GM12878 (cell line): Measurements from ENCODE around the gene PIERCE2. TPM values are rescaled to one million over a fixed set of nuclear protein-coding genes. Genes with fewer than 3 reads are reported as not detected.

Source experiments
- ATAC-seq: fragments of 200-7000 bp; cut with Tn5 transposase; 3 replicates; pipeline ENCODE4 v1.9.1; 2020; ENCODE audit warnings: mild to moderate bottlenecking, moderate library complexity
- BruUV-seq: library from RNA; stranded (reverse); fragments of 400-500 nt; replicated peaks from 2 replicates; lab custom pipeline; 2021; lab: Mats Ljungman, UMichigan
- CTCF ChIA-PET: fragments of 300-600 bp; sonication (Branson Sonifier 250); formaldehyde crosslinking; extraction: SDS; loops from one replicate; lab custom pipeline; 2021; ENCODE audit warnings: inconsistent platforms; lab: Yijun Ruan, JAX
- POLR2A ChIA-PET: fragments of 350-600 bp; formaldehyde crosslinking; extraction: SDS; loops from one replicate; lab custom pipeline; 2021; ENCODE audit warnings: inconsistent platforms; lab: Charles Lee
- RAD21 ChIA-PET: fragments of 300-600 bp; sonication (Branson Sonifier 250); formaldehyde crosslinking; loops from one replicate; lab custom pipeline; 2023; ENCODE audit warnings: antibody characterized with exemption; ENCODE audit not compliant: unreplicated experiment; lab: Charles Lee
- SMC1A ChIA-PET: fragments of 300-600 bp; sonication (Branson Sonifier 250); formaldehyde crosslinking; loops from one replicate; lab custom pipeline; 2023; ENCODE audit not compliant: unreplicated experiment, uncharacterized antibody; lab: Charles Lee
- DNase-seq: peaks from one replicate; pipeline ENCODE4 v3.0.0-alpha.2; 2011; ENCODE audit warnings: low read depth, low spot score
- FAIRE-seq: peaks from 3 replicates; lab custom pipeline; 2011; peaks lifted over from hg19 to GRCh38; lab: Jason Lieb, UNC
- H2AFZ ChIP-seq: 2 replicates; pipeline ENCODE4 v1.6.0; 2011; ENCODE audit warnings: low read depth, low read length, control low read depth; ENCODE audit not compliant: control insufficient read depth
- H3K27ac ChIP-seq: 2 replicates; pipeline ENCODE4 v1.5.1; 2011; ENCODE audit warnings: control low read depth; ENCODE audit not compliant: control insufficient read depth, insufficient read depth
- H3K27me3 ChIP-seq, 2 experiments: replicated peaks in 1 of 2; 2 replicates each; pipeline versions ENCODE4 v1.6.0 to v1.6.1; 2011; ENCODE audit warnings: low read length in 1 of 2; ENCODE audit not compliant: control insufficient read depth in 2 of 2, insufficient read depth in 2 of 2
- H3K36me3 ChIP-seq, 2 experiments: 2 replicates each; pipeline ENCODE4 v1.5.1; 2011; ENCODE audit warnings: low read length in 1 of 2; ENCODE audit not compliant: control insufficient read depth in 2 of 2, insufficient read depth in 2 of 2
- H3K4me1 ChIP-seq: 2 replicates; pipeline ENCODE4 v1.6.1; 2011; ENCODE audit warnings: mild to moderate bottlenecking, low read length, moderate library complexity, mixed read lengths; ENCODE audit not compliant: control insufficient read depth, insufficient read depth
- H3K4me2 ChIP-seq: 2 replicates; pipeline ENCODE4 v1.6.0; 2011; ENCODE audit warnings: control low read depth; ENCODE audit not compliant: control insufficient read depth, insufficient read depth
- H3K4me3 ChIP-seq: fragments of 200-600 bp; sonication (generic); 2 replicates; pipeline ENCODE4 v1.5.1; 2016
- H3K79me2 ChIP-seq: 2 replicates; pipeline ENCODE4 v1.6.0; 2011; ENCODE audit warnings: low read length; ENCODE audit not compliant: control insufficient read depth, insufficient read depth
- H3K9ac ChIP-seq: 2 replicates; pipeline ENCODE4 v1.8.0; 2011; ENCODE audit warnings: low read length, control low read depth, mixed read lengths; ENCODE audit not compliant: control insufficient read depth, insufficient read depth
- H3K9me3 ChIP-seq: replicated peaks from 3 replicates; pipeline ENCODE4 v1.5.1; 2011; ENCODE audit warnings: mild to moderate bottlenecking, low read length; ENCODE audit not compliant: control insufficient read depth, insufficient read depth
- H4K20me1 ChIP-seq: 2 replicates; pipeline ENCODE4 v1.6.0; 2011; ENCODE audit not compliant: control insufficient read depth, insufficient read depth
- BMI1 ChIP-seq: fragments of 450-650 bp; IDR thresholded peaks from 2 replicates; pipeline ENCODE4 v1.6.1; 2016; ENCODE audit warnings: mild to moderate bottlenecking, moderate library complexity, borderline replicate concordance
- CBX5 ChIP-seq: sonication (generic); IDR thresholded peaks from 2 replicates; pipeline ENCODE4 v1.6.1; 2016; ENCODE audit warnings: low read depth, moderate library complexity, mild to moderate bottlenecking, inconsistent platforms
- CREB1 ChIP-seq: IDR thresholded peaks from 2 replicates; pipeline ENCODE4 v1.6.1; 2012; ENCODE audit warnings: low read depth, mild to moderate bottlenecking, inconsistent platforms
- GABPA ChIP-seq: IDR thresholded peaks from 2 replicates; pipeline ENCODE4 v1.6.1; 2014; ENCODE audit warnings: antibody characterized with exemption, low read depth, mild to moderate bottlenecking, inconsistent platforms
- NFXL1 ChIP-seq: fragments of 450-650 bp; IDR thresholded peaks from 2 replicates; pipeline ENCODE4 v1.6.1; 2017; ENCODE audit warnings: antibody characterized with exemption, mild to moderate bottlenecking, borderline replicate concordance
- NR2C2 ChIP-seq: IDR thresholded peaks from 2 replicates; pipeline ENCODE4 v1.6.1; 2011; ENCODE audit warnings: borderline replicate concordance, low read depth; ENCODE audit not compliant: control insufficient read depth, insufficient read length
- PML ChIP-seq: IDR thresholded peaks from 2 replicates; pipeline ENCODE4 v1.6.1; 2012; ENCODE audit warnings: low read length, inconsistent platforms
- RB1 ChIP-seq: fragments of 450-650 bp; formaldehyde crosslinking; IDR thresholded peaks from 2 replicates; pipeline ENCODE4 v1.6.1; 2017; ENCODE audit warnings: mild to moderate bottlenecking, borderline replicate concordance
- RCOR1 ChIP-seq: conservative IDR thresholded peaks from 2 replicates; pipeline ENCODE4 v1.6.1; 2012; ENCODE audit warnings: low read depth, low read length, improper control_type of control experiment
- ZBTB11 ChIP-seq: fragments of 450-650 bp; formaldehyde crosslinking; IDR thresholded peaks from 2 replicates; pipeline ENCODE4 v1.5.0; 2022; ENCODE audit warnings: mild to moderate bottlenecking, missing genetic modification characterization
- ZNF384 ChIP-seq: IDR thresholded peaks from 2 replicates; pipeline ENCODE4 v1.6.1; 2012; ENCODE audit warnings: low read depth, mild to moderate bottlenecking, low read length, improper control_type of control experiment, borderline replicate concordance
- WGBS: methylation state at CpG from one replicate; pipeline ENCODE4 v1.1.6; 2016; ENCODE audit warnings: low lambda C conversion rate; ENCODE audit not compliant: insufficient replicate concordance, insufficient coverage; ENCODE audit errors: missing lambda C conversion rate; 5-methylcytosine and 5-hydroxymethylcytosine counted together
- in situ Hi-C: fragments of 300-500 bp; cut with MboI; formaldehyde crosslinking; loops from 9 replicates; pipeline ENCODE4 v1.14.3; 2018; ENCODE audit warnings: mixed read lengths
- intact Hi-C: fragments of 100-400 bp; cut with micrococcal nuclease; formaldehyde crosslinking; loops from one replicate; pipeline ENCODE4 v1.14.2; 2022; ENCODE audit not compliant: unreplicated experiment
- polyA plus RNA-seq, 11 experiments: library from polyadenylated mRNA; depleted of rRNA in 4 of 11; unstranded in 6 of 11; stranded (reverse) in 5 of 11; fragments of >200 nt; fragmentation: Nextera tagmentation in 4 of 11; fragmentation: Illumina TruSeq in 1 of 11; extraction: Ambion mirVana in 4 of 11; extraction: Trizol in 1 of 11; gene quantifications; 1 replicate in 1 of 11; 2 replicates in 10 of 11; pipeline versions ENCODE4 v1.2.1 to v1.2.3, GENCODE V29; 2011 to 2016; ENCODE audit warnings: inconsistent platforms in 2 of 11, missing spikeins in 2 of 11, low read depth in 1 of 11
- total RNA-seq, 4 experiments: library from RNA; depleted of rRNA in 3 of 4; stranded (reverse); fragments of >200 nt in 3 of 4; fragmentation: Illumina TruSeq in 1 of 4; extraction: Trizol in 1 of 4; gene quantifications; 2 replicates each; pipeline versions ENCODE4 v1.2.1 to v1.2.3, GENCODE V29; 2013 to 2021
- TF ChIP-seq, protein P1 (sequence below): fragments of 450-650 bp; formaldehyde crosslinking; IDR thresholded peaks from 2 replicates; pipeline ENCODE4 v1.4.0; 2020; ENCODE audit warnings: mild to moderate bottlenecking, moderate library complexity
- TF ChIP-seq, protein P2 (sequence below): fragments of 450-650 bp; IDR thresholded peaks from 2 replicates; pipeline ENCODE4 v1.6.1; 2017; ENCODE audit warnings: mild to moderate bottlenecking

PIERCE2 gene
- total and polyA plus RNA-seq, 10 of the 15 experiments (the other 5 are each of a cell fraction or from before 2014, with no cell fraction given): 0.33 to 1.4 (median 0.89) TPM; not detected in 1

DNA sequence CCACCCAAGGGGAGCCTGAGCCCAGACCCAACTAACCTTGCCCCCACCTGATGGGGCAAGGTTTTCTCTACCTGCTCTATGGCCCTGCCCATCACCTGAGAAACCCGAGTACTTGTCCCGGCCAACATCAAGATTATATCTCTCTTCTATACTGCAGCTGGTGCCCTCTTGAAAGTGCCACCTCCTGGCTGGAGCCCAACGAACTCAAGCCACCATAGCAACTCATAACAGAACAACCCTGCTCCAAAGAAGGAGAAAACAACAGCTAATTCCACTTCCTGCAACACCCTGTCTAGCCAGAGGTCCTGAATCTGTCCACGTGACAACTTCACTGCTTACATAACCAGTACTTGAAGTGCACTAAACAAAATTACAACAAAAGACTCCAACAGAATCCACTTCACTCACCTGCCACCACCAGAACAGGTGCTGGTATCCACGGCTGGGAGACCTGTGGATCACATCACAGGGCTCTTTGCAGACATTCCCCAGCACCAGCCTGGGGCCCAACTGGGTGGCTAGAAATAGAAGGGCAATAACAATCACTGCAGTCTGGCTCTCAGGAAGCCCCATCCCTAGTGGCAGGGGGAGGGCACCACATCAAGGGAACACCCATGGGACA, 49.2 kb downstream of the PIERCE2 start (continued):
- TF ChIP-seq, protein P1, sequence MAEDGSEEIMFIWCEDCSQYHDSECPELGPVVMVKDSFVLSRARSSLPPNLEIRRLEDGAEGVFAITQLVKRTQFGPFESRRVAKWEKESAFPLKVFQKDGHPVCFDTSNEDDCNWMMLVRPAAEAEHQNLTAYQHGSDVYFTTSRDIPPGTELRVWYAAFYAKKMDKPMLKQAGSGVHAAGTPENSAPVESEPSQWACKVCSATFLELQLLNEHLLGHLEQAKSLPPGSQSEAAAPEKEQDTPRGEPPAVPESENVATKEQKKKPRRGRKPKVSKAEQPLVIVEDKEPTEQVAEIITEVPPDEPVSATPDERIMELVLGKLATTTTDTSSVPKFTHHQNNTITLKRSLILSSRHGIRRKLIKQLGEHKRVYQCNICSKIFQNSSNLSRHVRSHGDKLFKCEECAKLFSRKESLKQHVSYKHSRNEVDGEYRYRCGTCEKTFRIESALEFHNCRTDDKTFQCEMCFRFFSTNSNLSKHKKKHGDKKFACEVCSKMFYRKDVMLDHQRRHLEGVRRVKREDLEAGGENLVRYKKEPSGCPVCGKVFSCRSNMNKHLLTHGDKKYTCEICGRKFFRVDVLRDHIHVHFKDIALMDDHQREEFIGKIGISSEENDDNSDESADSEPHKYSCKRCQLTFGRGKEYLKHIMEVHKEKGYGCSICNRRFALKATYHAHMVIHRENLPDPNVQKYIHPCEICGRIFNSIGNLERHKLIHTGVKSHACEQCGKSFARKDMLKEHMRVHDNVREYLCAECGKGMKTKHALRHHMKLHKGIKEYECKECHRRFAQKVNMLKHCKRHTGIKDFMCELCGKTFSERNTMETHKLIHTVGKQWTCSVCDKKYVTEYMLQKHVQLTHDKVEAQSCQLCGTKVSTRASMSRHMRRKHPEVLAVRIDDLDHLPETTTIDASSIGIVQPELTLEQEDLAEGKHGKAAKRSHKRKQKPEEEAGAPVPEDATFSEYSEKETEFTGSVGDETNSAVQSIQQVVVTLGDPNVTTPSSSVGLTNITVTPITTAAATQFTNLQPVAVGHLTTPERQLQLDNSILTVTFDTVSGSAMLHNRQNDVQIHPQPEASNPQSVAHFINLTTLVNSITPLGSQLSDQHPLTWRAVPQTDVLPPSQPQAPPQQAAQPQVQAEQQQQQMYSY (CRISPR knock-in tag): no peak

DNA sequence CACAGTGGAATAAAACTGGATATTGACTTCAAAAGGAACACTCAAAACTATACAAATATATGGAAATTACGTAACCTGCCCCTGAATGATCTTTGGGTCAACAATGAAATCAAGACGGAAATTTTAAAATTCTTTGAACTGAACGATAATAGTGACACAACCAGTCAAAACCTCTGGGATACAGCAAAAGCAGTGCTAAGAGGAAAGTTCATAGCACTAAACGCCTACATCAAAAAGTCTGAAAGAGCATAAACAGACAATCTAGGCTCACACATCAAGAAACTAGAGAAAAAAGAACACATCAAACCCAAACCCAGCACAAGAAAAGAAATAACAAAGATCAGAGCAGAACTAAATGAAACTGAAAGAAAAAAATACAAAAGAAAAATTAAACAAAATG, 53.2 kb downstream of the PIERCE2 start:
- ATAC-seq: no peak
- intact Hi-C loops (no loop called here), in situ Hi-C loops (no loop called here)
- Histone ChIP-seq H3K4me1 (no peaks in the 10 kb centered on the region), H3K27me3 (no peaks in the 10 kb centered on the region), H3K4me2 (no peak overlapping the region), H3K9me3 (no peaks in the 10 kb centered on the region; the same call in 2 of the 3 replicates), H3K4me3 (no peak overlapping the region), H2AFZ (no peak overlapping the region), H3K9ac (no peak overlapping the region), H3K36me3 (no peaks in the 10 kb centered on the region), H3K27ac (no peak overlapping the region), H4K20me1 (no peaks in the 10 kb centered on the region), H3K79me2 (no peaks in the 10 kb centered on the region)
- 64% methylated on average over 4 of the region's 4 CpGs for WGBS
- CTCF ChIA-PET: interaction anchor here (0.6 kb wide), 1 partner anchor 259 kb away, joined by 3 read pairs; no protein-coding TSS in a partner anchor
- SMC1A ChIA-PET: no interaction called here
- RAD21 ChIA-PET: no interaction called here
- POLR2A ChIA-PET: no interaction called here
- no TSS peak for BruUV-seq
- FAIRE-seq: no peak
- no peak for DNase-seq
- no peak for TF ChIP-seq NFXL1
- no peak for TF ChIP-seq GABPA
- no peak for TF ChIP-seq ZNF384
- TF ChIP-seq CREB1: no peak
- no peak for TF ChIP-seq ZBTB11
- no peak for TF ChIP-seq RCOR1
- no peak for TF ChIP-seq CBX5
- TF ChIP-seq PML: no peak
- no peak for TF ChIP-seq RB1
- TF ChIP-seq, protein P2, sequence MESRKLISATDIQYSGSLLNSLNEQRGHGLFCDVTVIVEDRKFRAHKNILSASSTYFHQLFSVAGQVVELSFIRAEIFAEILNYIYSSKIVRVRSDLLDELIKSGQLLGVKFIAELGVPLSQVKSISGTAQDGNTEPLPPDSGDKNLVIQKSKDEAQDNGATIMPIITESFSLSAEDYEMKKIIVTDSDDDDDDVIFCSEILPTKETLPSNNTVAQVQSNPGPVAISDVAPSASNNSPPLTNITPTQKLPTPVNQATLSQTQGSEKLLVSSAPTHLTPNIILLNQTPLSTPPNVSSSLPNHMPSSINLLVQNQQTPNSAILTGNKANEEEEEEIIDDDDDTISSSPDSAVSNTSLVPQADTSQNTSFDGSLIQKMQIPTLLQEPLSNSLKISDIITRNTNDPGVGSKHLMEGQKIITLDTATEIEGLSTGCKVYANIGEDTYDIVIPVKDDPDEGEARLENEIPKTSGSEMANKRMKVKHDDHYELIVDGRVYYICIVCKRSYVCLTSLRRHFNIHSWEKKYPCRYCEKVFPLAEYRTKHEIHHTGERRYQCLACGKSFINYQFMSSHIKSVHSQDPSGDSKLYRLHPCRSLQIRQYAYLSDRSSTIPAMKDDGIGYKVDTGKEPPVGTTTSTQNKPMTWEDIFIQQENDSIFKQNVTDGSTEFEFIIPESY: no peak
- TF ChIP-seq NR2C2: no peak
- no peak for TF ChIP-seq BMI1
